IMR-90 (cell line): ENCODE results near the gene RNF175. TPM values are rescaled to one million over a fixed set of nuclear protein-coding genes. Genes with fewer than 3 reads are reported as not detected.

Experiments
- ATAC-seq: fragments of 200-7000 bp; cut with Tn5 transposase; 2 replicates; pipeline ENCODE4 v1.9.1; 2020; ENCODE audit warnings: low read depth, mild to moderate bottlenecking, moderate library complexity
- BruUV-seq: library from RNA; stranded (reverse); fragments of 400-500 nt; replicated peaks from 2 replicates; lab custom pipeline; 2021; lab: Mats Ljungman, UMichigan
- CTCF ChIA-PET: fragments of 300-600 bp; formaldehyde crosslinking; extraction: SDS; loops from one replicate; lab custom pipeline; 2021; ENCODE audit warnings: antibody characterized with exemption; lab: Yijun Ruan, JAX
- POLR2A ChIA-PET: fragments of 300-600 bp; sonication (Branson Sonifier 250); formaldehyde crosslinking; loops from one replicate; lab custom pipeline; 2022; ENCODE audit warnings: antibody characterized with exemption; ENCODE audit not compliant: unreplicated experiment; lab: Charles Lee
- DNase-seq: peaks from one replicate; pipeline ENCODE4 v3.0.0; 2013
- H2AFZ ChIP-seq: replicated peaks from 2 replicates; pipeline ENCODE3; 2013; ENCODE audit warnings: low read length, mild to moderate bottlenecking; ENCODE audit not compliant: poor library complexity
- H2AK5ac ChIP-seq: 2 replicates; pipeline ENCODE4 v1.6.1; 2013; ENCODE audit warnings: low read depth, low read length, inconsistent platforms
- H2AK9ac ChIP-seq: replicated peaks from 2 replicates; pipeline ENCODE3; 2013; ENCODE audit warnings: mild to moderate bottlenecking, low read depth, low read length, moderate library complexity; ENCODE audit not compliant: poor library complexity
- H2BK120ac ChIP-seq: 2 replicates; pipeline ENCODE4 v1.6.1; 2013; ENCODE audit warnings: low read depth, low read length, inconsistent platforms
- H2BK15ac ChIP-seq: 3 replicates; pipeline ENCODE4 v1.6.1; 2013; ENCODE audit warnings: low read depth, low read length, inconsistent platforms
- H2BK20ac ChIP-seq: 2 replicates; pipeline ENCODE4 v1.6.1; 2013; ENCODE audit warnings: low read depth, mild to moderate bottlenecking, inconsistent platforms, low read length, moderate library complexity
- H2BK5ac ChIP-seq: 2 replicates; pipeline ENCODE4 v1.6.1; 2013; ENCODE audit warnings: mild to moderate bottlenecking, low read depth, low read length, inconsistent platforms; ENCODE audit not compliant: poor library complexity, severe bottlenecking
- H3K14ac ChIP-seq: replicated peaks from 2 replicates; pipeline ENCODE4 v1.6.1; 2013; ENCODE audit warnings: low read depth, low read length, inconsistent platforms
- H3K18ac ChIP-seq: 2 replicates; pipeline ENCODE4 v1.6.1; 2013; ENCODE audit warnings: low read depth, low read length, control low read depth
- H3K23ac ChIP-seq: 2 replicates; pipeline ENCODE4 v1.6.1; 2013; ENCODE audit warnings: low read depth, low read length, inconsistent platforms
- H3K27ac ChIP-seq: 2 replicates; pipeline ENCODE4 v1.5.1; 2013; ENCODE audit warnings: mild to moderate bottlenecking, control low read depth, low read length; ENCODE audit not compliant: insufficient read depth
- H3K27me3 ChIP-seq: 2 replicates; pipeline ENCODE4 v1.6.1; 2013; ENCODE audit warnings: low read length; ENCODE audit not compliant: control insufficient read depth, insufficient read depth
- H3K36me3 ChIP-seq: 2 replicates; pipeline ENCODE4 v1.6.1; 2013; ENCODE audit warnings: low read length, mixed read lengths; ENCODE audit not compliant: control insufficient read depth, insufficient read depth
- H3K4ac ChIP-seq: 2 replicates; pipeline ENCODE4 v1.6.1; 2013; ENCODE audit warnings: low read depth, low read length, inconsistent platforms
- H3K4me1 ChIP-seq: 2 replicates; pipeline ENCODE4 v1.6.1; 2013; ENCODE audit warnings: low read length, mixed read lengths; ENCODE audit not compliant: control insufficient read depth, insufficient read depth
- H3K4me2 ChIP-seq: 2 replicates; pipeline ENCODE4 v1.6.1; 2013; ENCODE audit warnings: low read depth, mild to moderate bottlenecking, control low read depth, low read length, moderate library complexity
- H3K4me3 ChIP-seq: 2 replicates; pipeline ENCODE4 v1.5.1; 2013; ENCODE audit warnings: low read depth, mild to moderate bottlenecking, control low read depth, low read length, moderate library complexity; ENCODE audit not compliant: insufficient read depth
- H3K56ac ChIP-seq: 2 replicates; pipeline ENCODE4 v1.6.1; 2013; ENCODE audit warnings: low read length, inconsistent platforms; ENCODE audit not compliant: insufficient read depth; ENCODE audit errors: extremely low read depth
- H3K79me1 ChIP-seq, 2 experiments: 2 replicates each; pipeline ENCODE4 v1.6.1; 2013; ENCODE audit warnings: low read length in 2 of 2, inconsistent platforms in 1 of 2, low read depth in 1 of 2
- H3K9ac ChIP-seq: 2 replicates; pipeline ENCODE4 v1.6.1; 2013; ENCODE audit warnings: low read depth, low read length, control low read depth
- H3K9me1 ChIP-seq: 2 replicates; pipeline ENCODE4 v1.6.1; 2013; ENCODE audit warnings: low read length, inconsistent platforms; ENCODE audit not compliant: insufficient read depth
- H3K9me3 ChIP-seq: 2 replicates; pipeline ENCODE4 v1.6.1; 2013; ENCODE audit warnings: low read length; ENCODE audit not compliant: control insufficient read depth, insufficient read depth
- H4K20me1 ChIP-seq: 2 replicates; pipeline ENCODE4 v1.6.1; 2013; ENCODE audit warnings: low read length, inconsistent platforms; ENCODE audit not compliant: insufficient read depth
- H4K5ac ChIP-seq: 2 replicates; pipeline ENCODE4 v1.6.1; 2013; ENCODE audit warnings: mild to moderate bottlenecking, low read depth, low read length, control low read depth
- H4K8ac ChIP-seq, 2 experiments: 2 replicates each; pipeline ENCODE4 v1.6.1; 2013; ENCODE audit warnings: low read depth in 2 of 2, low read length in 2 of 2, control low read depth in 1 of 2, inconsistent platforms in 1 of 2
- H4K91ac ChIP-seq: 2 replicates; pipeline ENCODE4 v1.6.1; 2013; ENCODE audit warnings: low read depth, low read length, inconsistent platforms; ENCODE audit not compliant: insufficient read depth
- MAZ ChIP-seq: IDR thresholded peaks from 2 replicates; pipeline ENCODE4 v1.6.1; 2012; ENCODE audit warnings: low read depth, mild to moderate bottlenecking, low read length, improper control_type of control experiment, moderate library complexity, borderline replicate concordance
- WGBS, 2 experiments: methylation state at CpG; one replicate each; pipeline versions ENCODE4 v1.1.5 to v1.1.7; 2013; ENCODE audit warnings: missing lambda C conversion rate in 2 of 2; ENCODE audit not compliant: insufficient read length in 1 of 2; ENCODE audit errors: extremely low coverage in 2 of 2; 5-methylcytosine and 5-hydroxymethylcytosine counted together
- dilution Hi-C: fragments of 300-500 bp; cut with HindIII; formaldehyde crosslinking; loops from one replicate; pipeline ENCODE4 v1.14.3; 2018; ENCODE audit warnings: low sequenced_read_pairs; ENCODE audit not compliant: unreplicated experiment
- in situ Hi-C: fragments of 300-500 bp; cut with MboI; formaldehyde crosslinking; loops from 3 replicates; pipeline ENCODE4 v1.14.3; 2019; ENCODE audit warnings: low sequenced_read_pairs, inconsistent platforms, mixed read lengths
- intact Hi-C: fragments of 100-400 bp; cut with micrococcal nuclease; formaldehyde crosslinking; loops from 2 replicates; pipeline ENCODE4 v1.10.0; 2022
- polyA plus RNA-seq, 3 experiments: library from polyadenylated mRNA; depleted of rRNA; stranded (reverse); fragments of >200 nt; gene quantifications; 2 replicates each; pipeline ENCODE4 v1.2.3, GENCODE V29; 2012; ENCODE audit warnings: low replicate concordance in 1 of 3
- total RNA-seq: library from RNA; depleted of rRNA; stranded (reverse); fragments of >200 nt; gene quantifications from 2 replicates; pipeline ENCODE4 v1.2.3, GENCODE V29; 2012
- TF ChIP-seq, protein P1 (sequence below): fragments of 150-350 bp; IDR thresholded peaks from 2 replicates; pipeline ENCODE4 v1.6.1; 2016; ENCODE audit warnings: low read depth, mild to moderate bottlenecking, low read length, moderate library complexity, borderline replicate concordance

RNF175 gene
- total and polyA plus RNA-seq, 2 of the 4 experiments (the other 2 are of a cell fraction) = not detected

DNA sequence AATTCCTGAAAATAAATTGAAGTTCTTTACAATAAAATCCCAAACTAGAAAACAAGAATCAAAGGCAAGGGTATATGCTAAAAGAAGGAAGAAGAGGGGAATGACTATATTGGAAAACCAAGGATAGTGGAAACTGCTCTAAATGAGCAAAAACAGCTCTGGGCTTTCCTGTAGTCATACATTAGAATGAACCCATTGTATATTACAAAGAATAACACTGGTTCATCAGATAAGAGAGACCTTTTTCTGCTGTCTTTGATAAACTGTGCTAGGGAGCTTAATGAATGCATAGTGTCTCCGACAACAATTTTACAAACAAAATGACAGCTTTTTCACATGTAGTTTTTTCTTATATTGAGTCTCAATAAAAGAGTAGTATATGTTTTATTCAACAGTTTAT, 49.1 kb downstream of the RNF175 start:
- no CpG with 5 or more reads among the region's 1 CpG for WGBS, 2 experiments
- Histone ChIP-seq H3K9ac (no peak overlapping the region), H2BK20ac (no peak overlapping the region), H2AK5ac (no peak overlapping the region), H3K56ac (no peak overlapping the region), H2BK120ac (no peak overlapping the region), H3K9me1 (no peaks in the 10 kb centered on the region), H3K4ac (no peak overlapping the region), H2BK15ac (no peak overlapping the region), H4K5ac (no peak overlapping the region), H2BK5ac (no peak overlapping the region), H4K91ac (no peak overlapping the region), H3K27ac (no peak overlapping the region), H4K8ac (no peak overlapping the region), H3K14ac (no peak overlapping the region), H3K4me3 (no peak overlapping the region), H3K18ac (no peak overlapping the region), H4K20me1 (no peaks in the 10 kb centered on the region), H2AK9ac (no peak overlapping the region), H3K9me3 (no peaks in the 10 kb centered on the region), H3K27me3 (no peaks in the 10 kb centered on the region), H3K79me1 (no peaks in the 10 kb centered on the region), H3K4me2 (no peak overlapping the region), H3K4me1 (no peaks in the 10 kb centered on the region), H2AFZ (no peak overlapping the region), H3K36me3 (no peaks in the 10 kb centered on the region), H3K23ac (no peak overlapping the region)
- CTCF ChIA-PET = no interaction called here
- intact Hi-C loops (no loop called here), dilution Hi-C loops (no loop called here), in situ Hi-C loops (no loop called here)
- ATAC-seq (no peak), DNase-seq (no peak)
- POLR2A ChIA-PET = no interaction called here
- no peak for TF ChIP-seq MAZ
- TF ChIP-seq, protein P1, sequence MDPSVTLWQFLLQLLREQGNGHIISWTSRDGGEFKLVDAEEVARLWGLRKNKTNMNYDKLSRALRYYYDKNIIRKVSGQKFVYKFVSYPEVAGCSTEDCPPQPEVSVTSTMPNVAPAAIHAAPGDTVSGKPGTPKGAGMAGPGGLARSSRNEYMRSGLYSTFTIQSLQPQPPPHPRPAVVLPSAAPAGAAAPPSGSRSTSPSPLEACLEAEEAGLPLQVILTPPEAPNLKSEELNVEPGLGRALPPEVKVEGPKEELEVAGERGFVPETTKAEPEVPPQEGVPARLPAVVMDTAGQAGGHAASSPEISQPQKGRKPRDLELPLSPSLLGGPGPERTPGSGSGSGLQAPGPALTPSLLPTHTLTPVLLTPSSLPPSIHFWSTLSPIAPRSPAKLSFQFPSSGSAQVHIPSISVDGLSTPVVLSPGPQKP = no peak
- BruUV-seq = no TSS peak
